OCI-LY7 (cell line): ENCODE results near the gene TMEM213.

Source experiments
- EZH2phosphoT487 ChIP-seq: fragments of 200-600 bp; sonication (generic); IDR thresholded peaks from 2 replicates; pipeline ENCODE4 v1.6.1; 2018; ENCODE audit warnings: low read depth, borderline replicate concordance, mild to moderate bottlenecking, mixed run types, antibody characterized with exemption, low read length, moderate library complexity, mixed read lengths
- TF ChIP-seq, protein P1 (sequence below): fragments of 200-600 bp; sonication (generic); conservative IDR thresholded peaks from 2 replicates; pipeline ENCODE4 v1.5.1; 2014; ENCODE audit warnings: mild to moderate bottlenecking, antibody characterized with exemption, low read length, moderate library complexity, mixed read lengths

DNA sequence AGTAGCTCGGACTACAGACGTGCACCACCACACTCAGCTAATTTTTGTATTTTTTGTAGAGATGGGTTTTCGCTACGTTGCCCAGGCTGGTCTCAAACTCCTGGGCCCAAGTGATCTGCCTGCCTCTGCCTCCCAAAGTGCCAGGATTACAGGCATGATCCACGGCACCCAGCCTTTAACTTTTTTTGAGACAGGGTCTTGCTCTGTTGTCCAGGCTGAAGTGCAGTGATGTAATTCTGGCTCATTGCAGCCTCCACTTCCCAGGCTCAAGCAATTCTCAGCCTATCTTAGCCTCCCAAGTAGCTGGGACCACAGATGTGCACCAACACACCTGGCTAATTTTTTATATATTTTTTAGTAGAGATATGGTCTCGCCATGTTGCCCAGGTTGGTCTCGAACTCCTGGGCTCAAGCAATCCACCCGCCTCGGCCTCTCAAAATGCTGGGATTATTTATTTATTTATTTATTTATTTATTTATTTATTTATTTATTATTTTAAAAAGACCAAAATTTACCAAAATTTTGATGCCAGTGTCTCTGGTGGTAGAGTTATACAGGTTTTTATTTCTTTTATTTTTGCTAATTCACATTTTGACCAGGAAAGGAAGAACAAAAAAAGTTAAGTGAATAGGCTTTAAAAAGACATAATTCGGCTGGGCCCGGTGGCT lies 25.2 kb downstream of the TMEM213 start:
- TF ChIP-seq, protein P1, sequence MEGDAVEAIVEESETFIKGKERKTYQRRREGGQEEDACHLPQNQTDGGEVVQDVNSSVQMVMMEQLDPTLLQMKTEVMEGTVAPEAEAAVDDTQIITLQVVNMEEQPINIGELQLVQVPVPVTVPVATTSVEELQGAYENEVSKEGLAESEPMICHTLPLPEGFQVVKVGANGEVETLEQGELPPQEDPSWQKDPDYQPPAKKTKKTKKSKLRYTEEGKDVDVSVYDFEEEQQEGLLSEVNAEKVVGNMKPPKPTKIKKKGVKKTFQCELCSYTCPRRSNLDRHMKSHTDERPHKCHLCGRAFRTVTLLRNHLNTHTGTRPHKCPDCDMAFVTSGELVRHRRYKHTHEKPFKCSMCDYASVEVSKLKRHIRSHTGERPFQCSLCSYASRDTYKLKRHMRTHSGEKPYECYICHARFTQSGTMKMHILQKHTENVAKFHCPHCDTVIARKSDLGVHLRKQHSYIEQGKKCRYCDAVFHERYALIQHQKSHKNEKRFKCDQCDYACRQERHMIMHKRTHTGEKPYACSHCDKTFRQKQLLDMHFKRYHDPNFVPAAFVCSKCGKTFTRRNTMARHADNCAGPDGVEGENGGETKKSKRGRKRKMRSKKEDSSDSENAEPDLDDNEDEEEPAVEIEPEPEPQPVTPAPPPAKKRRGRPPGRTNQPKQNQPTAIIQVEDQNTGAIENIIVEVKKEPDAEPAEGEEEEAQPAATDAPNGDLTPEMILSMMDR = no peak
- no peak for TF ChIP-seq EZH2phosphoT487
